ENCODE data around the gene G6PD. TPM values are rescaled to one million over a fixed set of nuclear protein-coding genes. Genes with fewer than 3 reads are reported as not detected.

The G6PD gene
- 100 to 1,000 TPM in 1 of 7 donors, 10 to 100 TPM in 6; 18.0 to 115 (median 57.5) TPM for total RNA-seq
- 10 to 100 TPM; 19.0 to 26.3 TPM for polyA plus RNA-seq
- long read RNA-seq, donor 1, transcript G6PD-211 (13 exons, 2,632 nt): major isoform, 28 of 74 reads
- long read RNA-seq, donor 1, partial matches to known transcripts: 29 of 74 reads
- long read RNA-seq, donor 1, other reads (novel, unspliced or antisense): 15 of 74 reads
- long read RNA-seq, donor 2, transcript G6PD-211 (13 exons, 2,632 nt): major isoform, 7 of 36 reads
- long read RNA-seq, donor 2, partial matches to known transcripts: 10 of 36 reads
- long read RNA-seq, donor 2, other reads (novel, unspliced or antisense): 13 of 36 reads
- long read RNA-seq, donor 3, transcript G6PD-211 (13 exons, 2,632 nt): major isoform, 13 of 29 reads
- long read RNA-seq, donor 3, partial matches to known transcripts: 8 of 29 reads
- long read RNA-seq, donor 3, other reads (novel, unspliced or antisense): 7 of 29 reads

GRCh38 chrX:154546354-154547244 is at the start of gene G6PD:
Gene G6PD, minus strand, starts transcription at chrX:154546846. Its CDS starts 691 bp downstream, at chrX:154546155.
- Histone ChIP-seq H3K9me3 (no peaks in the 10 kb centered on the region), H3K27ac (peak within 1 kb of the TSS in 1 of 2 donors; percentile 67), H3K4me3 (peak within 1 kb of the TSS; percentile 65), H3K36me3 (no peaks in the 10 kb centered on the region), H3K4me1 (ENCODE audit: insufficient read depth) (peaks cover 11% of the 10 kb centered on the region), H3K27me3 (no peaks in the 10 kb centered on the region)
- intact Hi-C loops (cut with DNase I): no loop called here
- 28 to 53% (median 51%) methylated on average over 54 to 92 of the region's 92 CpGs for WGBS, 3 donors
- DNase-seq: peak in 1 of 5 donors; percentile 75
- TF ChIP-seq POLR2A (IDR thresholded peaks at IDR 0.05) (peak; percentile 33), EP300 (IDR thresholded peaks at IDR 0.05) (no peak)
- TF ChIP-seq, protein P1, sequence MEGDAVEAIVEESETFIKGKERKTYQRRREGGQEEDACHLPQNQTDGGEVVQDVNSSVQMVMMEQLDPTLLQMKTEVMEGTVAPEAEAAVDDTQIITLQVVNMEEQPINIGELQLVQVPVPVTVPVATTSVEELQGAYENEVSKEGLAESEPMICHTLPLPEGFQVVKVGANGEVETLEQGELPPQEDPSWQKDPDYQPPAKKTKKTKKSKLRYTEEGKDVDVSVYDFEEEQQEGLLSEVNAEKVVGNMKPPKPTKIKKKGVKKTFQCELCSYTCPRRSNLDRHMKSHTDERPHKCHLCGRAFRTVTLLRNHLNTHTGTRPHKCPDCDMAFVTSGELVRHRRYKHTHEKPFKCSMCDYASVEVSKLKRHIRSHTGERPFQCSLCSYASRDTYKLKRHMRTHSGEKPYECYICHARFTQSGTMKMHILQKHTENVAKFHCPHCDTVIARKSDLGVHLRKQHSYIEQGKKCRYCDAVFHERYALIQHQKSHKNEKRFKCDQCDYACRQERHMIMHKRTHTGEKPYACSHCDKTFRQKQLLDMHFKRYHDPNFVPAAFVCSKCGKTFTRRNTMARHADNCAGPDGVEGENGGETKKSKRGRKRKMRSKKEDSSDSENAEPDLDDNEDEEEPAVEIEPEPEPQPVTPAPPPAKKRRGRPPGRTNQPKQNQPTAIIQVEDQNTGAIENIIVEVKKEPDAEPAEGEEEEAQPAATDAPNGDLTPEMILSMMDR (IDR thresholded peaks at IDR 0.05): peak in 1 of 3 donors; percentile 8

DNA sequence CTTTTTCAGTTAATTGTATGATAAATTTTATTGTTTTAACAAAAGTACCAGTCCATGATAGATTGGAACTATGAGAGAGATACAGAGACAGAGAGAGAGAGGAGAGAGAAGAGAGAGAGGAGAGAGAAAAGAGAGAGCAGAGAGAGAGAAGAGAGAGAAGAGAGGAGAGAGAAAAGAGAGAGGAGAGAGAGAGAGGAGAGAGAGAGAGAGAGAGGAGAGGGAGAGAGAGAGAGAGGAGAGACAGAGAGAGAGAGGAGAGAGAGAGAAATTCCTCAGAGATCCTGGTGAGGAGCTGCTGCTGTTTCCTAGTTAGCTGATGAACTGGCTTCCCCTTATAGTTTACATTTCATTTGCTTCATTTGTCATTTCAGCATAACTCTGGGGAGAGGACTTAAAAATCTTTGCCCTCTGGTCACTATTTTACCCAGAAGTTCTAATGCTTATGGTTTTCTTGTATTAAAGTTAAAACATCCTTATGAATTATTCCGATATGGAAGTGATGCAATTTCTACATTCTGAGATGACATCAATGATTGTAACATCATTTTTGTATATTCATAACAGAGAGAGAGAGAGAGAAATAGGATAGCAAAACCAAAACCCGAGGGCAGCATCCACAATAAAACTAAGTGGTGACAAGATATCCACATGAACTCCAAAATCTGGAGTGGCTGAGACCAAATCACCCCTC is 49.1 kb upstream of the G6PD start:
- TF ChIP-seq EP300 (IDR thresholded peaks at IDR 0.05) (no peak), POLR2A (IDR thresholded peaks at IDR 0.05) (no peak)
- TF ChIP-seq, protein P1 (IDR thresholded peaks at IDR 0.05): no peak
- no peaks in the 10 kb centered on the region for H3K36me3 ChIP-seq
- no peak overlapping the region for H3K4me3 ChIP-seq
- H3K27me3 ChIP-seq: no peaks in the 10 kb centered on the region
- no peak overlapping the region for H3K27ac ChIP-seq
- intact Hi-C loops (cut with DNase I): no loop called here
- H3K4me1 ChIP-seq (ENCODE audit: insufficient read depth): no peaks in the 10 kb centered on the region
- H3K9me3 ChIP-seq: no peaks in the 10 kb centered on the region
- no peak for DNase-seq
- 33 to 39% (median 39%) methylated on average over 2 of the region's 2 CpGs for WGBS, 3 donors

DNA sequence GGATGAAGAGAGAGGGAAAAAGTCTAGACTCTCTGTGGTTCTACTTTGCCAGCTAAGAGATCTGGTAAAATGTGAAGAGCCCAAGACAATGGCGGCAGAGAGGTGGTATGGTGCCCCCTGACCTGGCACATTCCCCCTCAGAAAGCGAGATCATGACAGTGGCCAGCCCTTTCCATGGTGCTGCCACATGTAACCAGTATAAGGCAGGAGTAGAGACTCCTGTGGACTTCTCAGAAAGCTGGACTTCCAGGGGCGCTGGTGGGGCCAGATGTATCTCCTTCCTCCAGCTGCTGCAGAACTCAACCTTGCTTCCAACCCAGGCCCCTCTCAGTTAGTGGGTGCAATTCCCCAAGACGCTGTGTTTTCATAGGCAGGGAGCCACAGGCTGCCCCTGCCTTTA is 47.8 kb upstream of the G6PD start:
- H3K4me1 ChIP-seq (ENCODE audit: insufficient read depth): no peaks in the 10 kb centered on the region
- no peak for DNase-seq
- intact Hi-C loops (cut with DNase I): no loop called here
- H3K27me3 ChIP-seq: no peaks in the 10 kb centered on the region
- no peak overlapping the region for H3K27ac ChIP-seq
- no peak for TF ChIP-seq POLR2A (IDR thresholded peaks at IDR 0.05)
- TF ChIP-seq EP300 (IDR thresholded peaks at IDR 0.05): no peak
- TF ChIP-seq, protein P1 (IDR thresholded peaks at IDR 0.05): no peak
- H3K9me3 ChIP-seq: no peaks in the 10 kb centered on the region
- WGBS, 3 donors: 67 to 74% (median 71%) methylated on average over 4 of the region's 4 CpGs
- H3K4me3 ChIP-seq: no peak overlapping the region
- no peaks in the 10 kb centered on the region for H3K36me3 ChIP-seq

DNA sequence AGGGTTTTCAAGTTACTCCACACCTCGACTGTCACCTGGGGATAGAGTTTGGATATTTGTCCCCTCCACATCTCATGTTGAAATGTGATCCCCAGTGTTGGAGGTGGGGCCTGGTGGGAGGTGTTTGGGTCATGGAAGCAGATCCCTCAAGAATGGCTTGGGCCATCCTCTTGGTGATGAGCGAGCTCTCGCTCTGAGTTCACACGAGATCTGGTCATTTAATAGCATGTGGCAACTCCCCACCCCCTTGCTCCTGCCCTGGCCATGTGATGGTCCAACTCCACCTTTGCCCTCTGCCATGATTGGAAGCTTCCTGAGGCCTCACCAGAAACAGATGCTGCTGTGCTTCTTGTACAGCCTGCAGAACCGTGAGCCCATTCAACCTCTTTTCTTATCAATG is 46.6 kb upstream of the G6PD start:
- H3K36me3 ChIP-seq: no peaks in the 10 kb centered on the region
- no peaks in the 10 kb centered on the region for H3K27me3 ChIP-seq
- H3K27ac ChIP-seq: no peak overlapping the region
- H3K4me1 ChIP-seq (ENCODE audit: insufficient read depth): no peaks in the 10 kb centered on the region
- intact Hi-C loops (cut with DNase I): no loop called here
- no peak overlapping the region for H3K4me3 ChIP-seq
- DNase-seq: no peak
- no peaks in the 10 kb centered on the region for H3K9me3 ChIP-seq
- WGBS, 3 donors: 79 to 83% (median 81%) methylated on average over 5 of the region's 5 CpGs
- TF ChIP-seq POLR2A (IDR thresholded peaks at IDR 0.05) (no peak), EP300 (IDR thresholded peaks at IDR 0.05) (no peak)
- TF ChIP-seq, protein P1 (IDR thresholded peaks at IDR 0.05): no peak
